Caco-2 (cell line): ENCODE measurements around the gene TMEM217. TPM values are rescaled to one million over a fixed set of nuclear protein-coding genes. Genes with fewer than 3 reads are reported as not detected.

Experiments used
- BruUV-seq: library from RNA; stranded (reverse); fragments of 400-500 nt; replicated peaks from 2 replicates; lab custom pipeline; 2021; lab: Mats Ljungman, UMichigan
- CTCF ChIA-PET: fragments of 300-600 bp; sonication (Branson Sonifier 250); formaldehyde crosslinking; loops from one replicate; lab custom pipeline; 2022; ENCODE audit warnings: antibody characterized with exemption; lab: Charles Lee
- POLR2A ChIA-PET: fragments of 300-600 bp; sonication (Branson Sonifier 250); formaldehyde crosslinking; loops from one replicate; lab custom pipeline; 2022; ENCODE audit warnings: antibody characterized with exemption; lab: Charles Lee
- DNase-seq, 2 experiments: peaks; one replicate each; pipeline versions ENCODE4 v3.0.0 to v3.0.0-alpha.2; 2020 to 2022
- H3K27me3 ChIP-seq: replicated peaks from 2 replicates; pipeline ENCODE4 v1.6.0; 2011; ENCODE audit warnings: low read length; ENCODE audit not compliant: control insufficient read depth, insufficient read depth
- H3K36me3 ChIP-seq: 2 replicates; pipeline ENCODE4 v1.5.1; 2011; ENCODE audit warnings: low read length; ENCODE audit not compliant: control insufficient read depth, insufficient read depth
- H3K4me1 ChIP-seq: fragments of 250-450 bp; sonication (Bioruptor Pico); 2 replicates; pipeline ENCODE4 v1.5.1; 2020; ENCODE audit warnings: mild to moderate bottlenecking
- H3K4me3 ChIP-seq: 2 replicates; pipeline ENCODE4 v1.5.1; 2011; ENCODE audit warnings: low read depth, mild to moderate bottlenecking, control low read depth, low read length
- H3K9me3 ChIP-seq: fragments of 250-450 bp; sonication (Bioruptor Pico); 2 replicates; pipeline ENCODE4 v1.5.1; 2020; ENCODE audit warnings: mild to moderate bottlenecking, moderate library complexity
- H3K27ac Mint-ChIP-seq: one replicate; pipeline ENCODE4 v1.8.0; 2022; ENCODE audit warnings: mixed read lengths; ENCODE audit not compliant: unreplicated experiment
- H3K27me3 Mint-ChIP-seq: one replicate; pipeline ENCODE4 v1.8.0; 2022; ENCODE audit warnings: mixed read lengths; ENCODE audit not compliant: insufficient read depth, unreplicated experiment
- H3K36me3 Mint-ChIP-seq: one replicate; pipeline ENCODE4 v1.8.0; 2022; ENCODE audit warnings: mild to moderate bottlenecking, mixed read lengths; ENCODE audit not compliant: insufficient read depth, unreplicated experiment
- H3K4me1 Mint-ChIP-seq: one replicate; pipeline ENCODE4 v1.8.0; 2022; ENCODE audit warnings: low read depth, mixed read lengths; ENCODE audit not compliant: unreplicated experiment
- H3K4me3 Mint-ChIP-seq: one replicate; pipeline ENCODE4 v1.8.0; 2022; ENCODE audit warnings: mild to moderate bottlenecking, moderate library complexity, mixed read lengths; ENCODE audit not compliant: unreplicated experiment
- H3K9me3 Mint-ChIP-seq: one replicate; pipeline ENCODE4 v1.8.0; 2022; ENCODE audit warnings: mixed read lengths; ENCODE audit not compliant: unreplicated experiment
- CTCF ChIP-seq, 2 experiments: fragments of 200-600 bp in 1 of 2; IDR thresholded peaks; 1 replicate in 1 of 2; 2 replicates in 1 of 2; pipeline versions ENCODE4 v1.5.1 to v1.8.0; 2011 to 2022; ENCODE audit warnings: antibody characterized with exemption in 1 of 2, control low read depth in 1 of 2, inconsistent platforms in 1 of 2, low read depth in 1 of 2, low read length in 1 of 2, mild to moderate bottlenecking in 1 of 2, moderate library complexity in 1 of 2; ENCODE audit not compliant: insufficient read depth in 1 of 2, severe bottlenecking in 1 of 2, unreplicated experiment in 1 of 2
- intact Hi-C: fragments of 100-400 bp; cut with micrococcal nuclease; formaldehyde crosslinking; loops from one replicate; pipeline ENCODE4 v1.10.0; 2022; ENCODE audit not compliant: unreplicated experiment
- total RNA-seq: library from RNA; stranded (reverse); gene quantifications from 2 replicates; pipeline ENCODE4 v1.2.3, GENCODE V29; 2022

Gene TMEM217
- total RNA-seq, 1 experiment from 2014 or later = 1.6 TPM

DNA sequence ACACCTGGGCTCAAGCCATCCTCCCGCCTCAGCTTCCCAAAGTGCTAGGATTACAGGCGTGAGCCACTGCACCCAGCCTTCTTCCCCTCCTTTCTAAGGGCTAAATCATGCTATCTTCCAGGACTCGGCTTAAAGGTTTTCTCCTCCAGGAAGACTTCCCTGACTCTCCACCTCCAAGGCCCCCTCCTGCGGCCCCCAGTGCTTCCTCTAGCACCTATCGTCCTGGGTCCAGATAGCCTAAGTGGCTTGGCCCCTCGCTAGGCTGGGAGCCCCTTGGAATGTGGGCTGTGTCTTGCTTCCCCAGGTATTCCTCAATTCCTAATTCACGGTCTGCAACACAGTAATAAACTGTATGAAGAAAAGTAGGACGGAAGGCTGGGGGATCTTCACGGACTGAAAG lies 51.3 kb downstream of the TMEM217 start:
- Mint-ChIP-seq H3K9me3 (no peaks in the 10 kb centered on the region), H3K4me3 (no peak overlapping the region), H3K4me1 (peaks cover 36% of the 10 kb centered on the region), H3K27me3 (no peaks in the 10 kb centered on the region), H3K27ac (peak overlapping the region; percentile 78), H3K36me3 (peaks cover 6% of the 10 kb centered on the region)
- no peak for TF ChIP-seq CTCF (IDR thresholded peaks at IDR 0.05; ENCODE audit: insufficient read depth in 1 of 2, low read depth in 1 of 2, low read length in 1 of 2, severe bottlenecking in 1 of 2, unreplicated experiment in 1 of 2)
- H3K36me3 ChIP-seq = no peaks in the 10 kb centered on the region
- no peaks in the 10 kb centered on the region for H3K27me3 ChIP-seq
- DNase-seq = no peak
- POLR2A ChIA-PET = no interaction called here
- CTCF ChIA-PET = interaction anchor here (5.7 kb wide), 1 partner anchor 181 kb away, joined by 163 read pairs; no protein-coding TSS in a partner anchor
- intact Hi-C loops = loop anchor here (10.0 kb wide), 1 partner anchor 292 kb away; no protein-coding TSS in a partner anchor
- BruUV-seq = no TSS peak
- peaks cover 33% of the 10 kb centered on the region for H3K4me1 ChIP-seq
- no peaks in the 10 kb centered on the region for H3K9me3 ChIP-seq
- no peak overlapping the region for H3K4me3 ChIP-seq

GRCh38 chr6:37205997-37206340 lies 52.0 kb downstream of the TMEM217 start:
- no TSS peak for BruUV-seq
- H3K4me3 Mint-ChIP-seq = no peak overlapping the region
- no peaks in the 10 kb centered on the region for H3K36me3 ChIP-seq
- TF ChIP-seq CTCF (IDR thresholded peaks at IDR 0.05; ENCODE audit: insufficient read depth in 1 of 2, low read depth in 1 of 2, low read length in 1 of 2, severe bottlenecking in 1 of 2, unreplicated experiment in 1 of 2) = no peak
- no peaks in the 10 kb centered on the region for H3K27me3 ChIP-seq
- no peak overlapping the region for H3K4me3 ChIP-seq
- H3K36me3 Mint-ChIP-seq = peaks cover 6% of the 10 kb centered on the region
- peaks cover 36% of the 10 kb centered on the region for H3K4me1 Mint-ChIP-seq
- H3K4me1 ChIP-seq = peaks cover 33% of the 10 kb centered on the region
- no peaks in the 10 kb centered on the region for H3K9me3 ChIP-seq
- CTCF ChIA-PET = interaction anchor here (0.9 to 1.1 kb wide), 2 partner anchors 52 to 180 kb away, joined by 3 to 5 read pairs; partner anchors contain the start of genes TBC1D22B and TMEM217
- POLR2A ChIA-PET = no interaction called here
- no peaks in the 10 kb centered on the region for H3K9me3 Mint-ChIP-seq
- intact Hi-C loops = loop anchor here (10.0 kb wide), 1 partner anchor 291 kb away; no protein-coding TSS in a partner anchor
- peak overlapping the region; percentile 78 for H3K27ac Mint-ChIP-seq
- no peaks in the 10 kb centered on the region for H3K27me3 Mint-ChIP-seq
- no peak for DNase-seq

DNA sequence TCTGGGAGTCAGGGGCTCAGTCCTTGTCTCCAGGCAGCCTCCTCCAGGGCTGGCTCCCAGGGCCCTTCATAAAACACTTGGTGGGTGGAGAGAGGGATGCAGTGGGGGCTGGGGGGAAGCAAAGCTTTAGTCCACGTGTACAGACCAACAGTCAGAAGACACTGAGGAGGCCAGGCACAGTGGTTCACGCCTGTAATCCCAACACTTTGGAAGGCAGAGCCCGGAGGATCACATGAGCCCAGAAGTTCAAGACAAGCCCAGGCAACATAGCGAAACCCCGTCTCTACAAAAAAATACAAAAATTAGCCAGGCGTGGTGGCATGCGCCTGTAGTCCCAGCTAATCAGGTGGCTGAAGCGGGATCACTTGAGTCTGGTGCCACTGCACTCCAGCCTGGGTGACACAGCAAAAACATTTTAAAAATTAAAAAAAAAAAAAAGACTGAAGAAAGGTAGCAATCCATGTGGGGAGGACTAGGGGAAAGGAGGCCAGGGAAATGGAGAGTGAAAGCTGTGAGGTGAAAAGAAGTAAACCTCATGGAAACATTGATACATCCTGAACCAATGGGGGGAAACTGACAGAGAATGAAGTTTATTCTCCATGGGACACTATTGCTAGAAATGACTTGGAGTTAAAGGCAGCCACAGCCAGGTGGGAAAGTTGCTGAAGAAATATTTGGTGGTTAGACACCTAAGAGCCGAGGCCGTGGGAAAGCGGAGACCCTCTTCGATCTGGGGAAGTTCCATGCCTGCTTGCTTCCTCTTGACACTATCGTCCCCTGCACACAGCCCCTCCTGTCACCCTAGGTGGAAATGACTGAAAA lies 52.6 kb downstream of the TMEM217 start:
- no peaks in the 10 kb centered on the region for H3K9me3 Mint-ChIP-seq
- Histone ChIP-seq H3K4me1 (peaks cover 33% of the 10 kb centered on the region), H3K27me3 (no peaks in the 10 kb centered on the region), H3K4me3 (no peak overlapping the region), H3K36me3 (no peaks in the 10 kb centered on the region), H3K9me3 (no peaks in the 10 kb centered on the region)
- H3K4me3 Mint-ChIP-seq = no peak overlapping the region
- CTCF ChIA-PET = interaction anchor here (0.6 to 1.5 kb wide), 6 partner anchors 15 to 188 kb away, joined by 3 to 5 read pairs (median 3); partner anchors contain the start of genes PIM1, TBC1D22B and TMEM217
- peaks cover 6% of the 10 kb centered on the region for H3K36me3 Mint-ChIP-seq
- H3K27me3 Mint-ChIP-seq = no peaks in the 10 kb centered on the region
- H3K4me1 Mint-ChIP-seq = peaks cover 36% of the 10 kb centered on the region
- DNase-seq = peak; percentile 18 to 43
- H3K27ac Mint-ChIP-seq = peak overlapping the region; percentile 78
- no peak for TF ChIP-seq CTCF (IDR thresholded peaks at IDR 0.05; ENCODE audit: insufficient read depth in 1 of 2, low read depth in 1 of 2, low read length in 1 of 2, severe bottlenecking in 1 of 2, unreplicated experiment in 1 of 2)
- no TSS peak for BruUV-seq
- POLR2A ChIA-PET = interaction anchor here (1.1 kb wide), 1 partner anchor 24 kb away, joined by 5 read pairs; no protein-coding TSS in a partner anchor
- intact Hi-C loops = loop anchor here (10.0 kb wide), 1 partner anchor 291 kb away; no protein-coding TSS in a partner anchor
